Germinal center (tissue), 1 donor: ENCODE measurements around the gene GPR17.

Experiments
- DNase-seq: peaks from one replicate; pipeline ENCODE4 v3.0.0; 2012; ENCODE audit warnings: mixed read lengths, low spot score

The GPR17 gene

GRCh38 chr2:127694986-127695385, 49.0 kb downstream of the GPR17 start:
- no peak for DNase-seq

GRCh38 chr2:127695491-127696472, 49.8 kb downstream of the GPR17 start:
- peak; percentile 64 for DNase-seq

GRCh38 chr2:127697482-127698180, 51.7 kb downstream of the GPR17 start:
- no peak for DNase-seq

- DNase-seq = no peak
These were observed 52.8 kb downstream of the GPR17 start for GRCh38 chr2:127698553-127699355.

- peak; percentile 64 for DNase-seq
These were observed 54.7 kb downstream of the GPR17 start for GRCh38 chr2:127700527-127701192.

- DNase-seq = peak; percentile 94
These were observed 55.3 kb downstream of the GPR17 start, which contains the start of gene SFT2D3 for GRCh38 chr2:127701193-127701650. Gene SFT2D3 (plus strand): TSS chr2:127701497. CDS start chr2:127701529, 32 bp downstream.

GRCh38 chr2:127701651-127702394, 55.9 kb downstream of the GPR17 start:
- peak; percentile 87 for DNase-seq
